ENCODE data around the gene CDC123. TPM values are rescaled to one million over a fixed set of nuclear protein-coding genes. Genes with fewer than 3 reads are reported as not detected.
A peak's percentile ranks its signal among the peaks of the same experiment; 100 is the strongest.
"Not testable (repeated sequence)": the region's sequence is repeated elsewhere in the genome, so short reads cannot be mapped to it uniquely, and the experiment has no call there.

CDC123 gene
- total RNA-seq, 1 donor from 2014 or later: 76.0 TPM

DNA sequence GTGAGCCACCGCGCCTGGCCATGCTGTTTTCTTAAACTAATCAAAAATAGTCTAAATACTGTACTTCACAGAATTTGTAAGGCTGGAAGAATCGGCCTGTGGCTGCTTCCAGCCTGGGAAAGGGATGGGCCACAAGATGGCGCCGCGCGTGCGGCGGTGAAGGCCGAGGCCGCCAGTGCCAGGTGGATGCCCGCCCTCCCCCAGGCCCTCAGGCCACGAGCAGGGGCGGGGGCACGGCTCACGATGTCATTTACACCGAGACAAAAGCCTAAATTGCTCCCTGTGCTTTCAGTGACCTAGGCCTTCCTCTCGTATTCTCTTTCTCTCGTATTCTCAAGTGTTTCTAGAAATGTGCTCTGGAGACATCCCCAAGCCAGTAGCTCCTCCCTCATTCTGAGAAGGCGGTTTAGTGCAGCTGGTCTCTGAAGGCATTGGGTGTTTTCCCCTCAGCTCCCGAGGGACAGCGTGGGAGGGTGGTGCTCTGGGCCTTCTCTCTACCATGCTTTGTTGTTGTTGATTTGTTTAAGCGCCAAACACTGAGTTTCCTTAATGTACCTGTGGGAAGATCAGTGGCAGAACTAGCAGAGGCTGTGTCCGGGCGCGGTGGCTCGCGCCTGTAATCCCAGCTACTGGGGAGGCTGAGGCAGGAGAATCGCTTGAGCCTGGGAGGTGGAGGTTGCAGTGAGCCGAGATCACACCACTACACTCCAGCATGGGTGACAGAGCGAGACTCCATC lies 68.4 kb downstream of the CDC123 start:
- Mint-ChIP-seq H3K27ac (ENCODE audit: unreplicated experiment) (peak overlapping the region; percentile 76), H3K27me3 (ENCODE audit: unreplicated experiment) (peaks cover 3% of the 10 kb centered on the region), H3K4me3 (ENCODE audit: unreplicated experiment) (peak overlapping the region; percentile 68), H3K36me3 (ENCODE audit: unreplicated experiment) (no peaks in the 10 kb centered on the region), H3K9me3 (ENCODE audit: unreplicated experiment) (no peaks in the 10 kb centered on the region), H3K4me1 (ENCODE audit: low read depth, unreplicated experiment) (no peaks in the 10 kb centered on the region)
- DNase-seq: peak; percentile 91
- TF ChIP-seq, protein P1, sequence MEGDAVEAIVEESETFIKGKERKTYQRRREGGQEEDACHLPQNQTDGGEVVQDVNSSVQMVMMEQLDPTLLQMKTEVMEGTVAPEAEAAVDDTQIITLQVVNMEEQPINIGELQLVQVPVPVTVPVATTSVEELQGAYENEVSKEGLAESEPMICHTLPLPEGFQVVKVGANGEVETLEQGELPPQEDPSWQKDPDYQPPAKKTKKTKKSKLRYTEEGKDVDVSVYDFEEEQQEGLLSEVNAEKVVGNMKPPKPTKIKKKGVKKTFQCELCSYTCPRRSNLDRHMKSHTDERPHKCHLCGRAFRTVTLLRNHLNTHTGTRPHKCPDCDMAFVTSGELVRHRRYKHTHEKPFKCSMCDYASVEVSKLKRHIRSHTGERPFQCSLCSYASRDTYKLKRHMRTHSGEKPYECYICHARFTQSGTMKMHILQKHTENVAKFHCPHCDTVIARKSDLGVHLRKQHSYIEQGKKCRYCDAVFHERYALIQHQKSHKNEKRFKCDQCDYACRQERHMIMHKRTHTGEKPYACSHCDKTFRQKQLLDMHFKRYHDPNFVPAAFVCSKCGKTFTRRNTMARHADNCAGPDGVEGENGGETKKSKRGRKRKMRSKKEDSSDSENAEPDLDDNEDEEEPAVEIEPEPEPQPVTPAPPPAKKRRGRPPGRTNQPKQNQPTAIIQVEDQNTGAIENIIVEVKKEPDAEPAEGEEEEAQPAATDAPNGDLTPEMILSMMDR (IDR thresholded peaks at IDR 0.05; ENCODE audit: partially characterized antibody, unreplicated experiment): peak; percentile 67

DNA sequence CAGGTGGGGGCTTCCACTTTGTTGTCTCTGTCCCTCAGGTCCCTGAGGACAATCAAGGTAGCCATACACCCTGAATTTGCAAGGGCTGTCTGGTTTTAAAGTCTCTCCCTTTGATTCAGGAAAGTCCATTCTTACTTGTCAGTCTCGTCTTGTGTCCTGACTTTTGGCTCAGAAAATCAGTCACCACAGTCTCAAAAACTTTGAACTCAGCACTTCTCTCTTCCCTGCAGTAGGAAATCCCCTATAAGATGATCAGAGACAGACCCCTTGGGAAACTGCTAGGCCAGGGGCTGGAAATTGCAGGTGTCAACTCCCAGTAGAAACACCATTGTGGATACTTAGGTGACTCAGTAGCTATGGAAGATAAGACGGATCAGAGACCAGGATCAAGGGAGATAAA lies 73.1 kb downstream of the CDC123 start:
- DNase-seq: no peak
- Mint-ChIP-seq H3K9me3 (ENCODE audit: unreplicated experiment) (no peaks in the 10 kb centered on the region), H3K27me3 (ENCODE audit: unreplicated experiment) (peaks cover 3% of the 10 kb centered on the region), H3K4me1 (ENCODE audit: low read depth, unreplicated experiment) (no peaks in the 10 kb centered on the region), H3K4me3 (ENCODE audit: unreplicated experiment) (no peak overlapping the region), H3K27ac (ENCODE audit: unreplicated experiment) (no peak overlapping the region), H3K36me3 (ENCODE audit: unreplicated experiment) (no peaks in the 10 kb centered on the region)
- TF ChIP-seq, protein P1 (IDR thresholded peaks at IDR 0.05; ENCODE audit: partially characterized antibody, unreplicated experiment): no peak

DNA sequence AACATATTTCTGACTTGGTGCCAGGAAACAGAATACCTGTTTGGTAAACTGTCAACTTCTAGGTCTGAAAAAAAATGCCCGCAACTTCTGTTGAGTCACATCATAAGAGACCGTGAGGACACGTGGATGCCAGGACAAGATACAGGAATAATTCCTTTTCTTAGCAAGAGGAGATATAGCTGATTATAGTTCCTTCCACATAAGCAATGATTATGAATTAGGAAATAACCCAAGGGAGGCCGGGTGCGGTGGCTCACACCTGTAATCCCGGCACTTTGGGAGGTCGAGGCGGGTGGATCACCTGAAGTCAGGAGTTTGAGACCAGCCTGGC lies 75.2 kb downstream of the CDC123 start:
- H3K4me3 Mint-ChIP-seq (ENCODE audit: unreplicated experiment): no peak overlapping the region
- no peaks in the 10 kb centered on the region for H3K4me1 Mint-ChIP-seq (ENCODE audit: low read depth, unreplicated experiment)
- H3K9me3 Mint-ChIP-seq (ENCODE audit: unreplicated experiment): no peaks in the 10 kb centered on the region
- TF ChIP-seq, protein P1 (IDR thresholded peaks at IDR 0.05; ENCODE audit: partially characterized antibody, unreplicated experiment): no peak
- peaks cover 1% of the 10 kb centered on the region for H3K27me3 Mint-ChIP-seq (ENCODE audit: unreplicated experiment)
- no peak for DNase-seq
- no peaks in the 10 kb centered on the region for H3K36me3 Mint-ChIP-seq (ENCODE audit: unreplicated experiment)
- no peak overlapping the region for H3K27ac Mint-ChIP-seq (ENCODE audit: unreplicated experiment)

DNA sequence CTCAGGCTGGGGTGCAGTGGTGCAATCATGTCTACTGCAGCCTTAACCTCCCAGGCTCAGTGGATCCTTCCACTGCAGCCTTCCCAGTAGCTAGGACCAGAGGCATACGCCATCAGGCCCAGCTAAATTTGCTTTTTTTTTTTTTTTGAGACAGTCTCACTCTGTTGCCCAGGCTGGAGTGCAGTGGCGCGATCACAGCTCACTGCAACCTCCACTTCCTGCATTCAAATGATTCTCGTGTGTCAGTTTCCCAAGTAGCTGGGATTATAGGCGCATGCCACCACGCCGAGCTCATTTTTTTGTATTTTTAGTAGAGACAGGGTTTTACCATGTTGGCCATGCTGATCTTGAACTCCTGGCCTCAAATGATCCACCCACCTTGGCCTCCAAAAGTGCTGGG lies 81.9 kb downstream of the CDC123 start:
- not testable (repeated sequence) for H3K4me1 Mint-ChIP-seq (ENCODE audit: low read depth, unreplicated experiment); H3K27ac Mint-ChIP-seq (ENCODE audit: unreplicated experiment); DNase-seq; H3K9me3 Mint-ChIP-seq (ENCODE audit: unreplicated experiment); H3K27me3 Mint-ChIP-seq (ENCODE audit: unreplicated experiment); H3K36me3 Mint-ChIP-seq (ENCODE audit: unreplicated experiment); H3K4me3 Mint-ChIP-seq (ENCODE audit: unreplicated experiment)

DNA sequence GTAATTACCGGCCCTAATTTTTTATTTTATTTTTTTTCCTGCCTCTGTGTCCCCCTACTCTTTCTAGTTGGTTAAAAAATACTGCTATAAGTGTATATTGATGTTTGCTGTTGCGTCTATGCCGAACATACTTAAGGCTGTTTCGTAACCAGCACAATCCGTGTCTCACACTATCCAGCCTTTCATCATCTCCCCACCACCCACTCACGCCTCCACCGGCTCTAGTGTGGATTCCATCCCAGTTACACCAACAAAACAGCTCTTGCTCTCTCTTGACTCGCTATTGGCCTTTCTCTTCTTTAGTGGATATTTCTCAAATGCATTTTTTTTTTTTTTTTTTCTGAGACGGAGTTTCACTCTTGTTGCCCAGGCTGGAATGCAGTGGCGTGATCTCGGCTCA lies 83.3 kb downstream of the CDC123 start:
- Mint-ChIP-seq H3K27me3 (ENCODE audit: unreplicated experiment) (no peaks in the 10 kb centered on the region), H3K4me3 (ENCODE audit: unreplicated experiment) (no peak overlapping the region), H3K36me3 (ENCODE audit: unreplicated experiment) (no peaks in the 10 kb centered on the region), H3K27ac (ENCODE audit: unreplicated experiment) (no peak overlapping the region), H3K4me1 (ENCODE audit: low read depth, unreplicated experiment) (no peaks in the 10 kb centered on the region), H3K9me3 (ENCODE audit: unreplicated experiment) (peaks cover 4% of the 10 kb centered on the region)
- TF ChIP-seq, protein P1 (IDR thresholded peaks at IDR 0.05; ENCODE audit: partially characterized antibody, unreplicated experiment): no peak
- no peak for DNase-seq
